Smooth muscle cell of the brain vasculature (primary cell): ENCODE results near the gene GREB1L.
"Not testable (repeated sequence)": the region's sequence is repeated elsewhere in the genome, so short reads cannot be mapped to it uniquely, and the experiment has no call there.

Experiments
- DNase-seq: peaks from one replicate; pipeline ENCODE4 v3.0.0-alpha.2; 2012; ENCODE audit warnings: low read depth, low spot score

The GREB1L gene

DNA sequence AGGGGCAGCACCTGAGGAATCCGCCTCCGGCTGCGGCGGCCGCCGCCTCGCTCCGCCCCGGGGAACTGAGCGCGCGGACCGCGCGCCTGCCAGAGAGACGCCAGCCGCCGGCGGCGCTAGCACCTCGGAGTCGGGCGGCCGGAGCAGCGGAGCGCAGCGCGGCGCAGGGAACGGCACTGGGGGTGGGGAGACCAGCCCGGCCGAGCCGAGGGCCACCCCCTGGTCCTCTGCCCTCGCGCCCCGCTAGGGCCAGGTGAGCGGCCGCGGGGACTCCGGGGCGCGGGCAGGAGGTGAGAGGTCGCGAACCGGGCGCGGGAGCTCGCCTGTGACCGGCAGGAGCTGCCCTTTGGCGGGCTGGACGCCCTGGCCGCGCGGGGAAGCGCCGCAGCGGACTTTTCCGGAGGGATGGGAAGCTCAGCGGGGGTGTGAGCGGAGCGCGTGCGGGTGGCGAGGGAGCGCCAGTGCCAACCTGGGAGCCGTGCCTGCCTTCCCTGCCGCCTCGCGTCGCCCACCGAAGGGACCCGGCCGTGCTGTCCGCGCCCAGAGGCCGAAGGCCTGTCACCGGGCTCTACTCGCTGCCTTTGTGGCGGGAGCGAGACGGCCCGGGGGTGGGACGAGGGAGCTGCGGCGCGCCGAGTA lies at the start of gene GREB1L:
TSS of gene GREB1L (plus strand) at position 92 of the 639 bp plus-strand sequence. CDS start 141,287 bp downstream, outside the sequence.
- DNase-seq, result no peak

DNA sequence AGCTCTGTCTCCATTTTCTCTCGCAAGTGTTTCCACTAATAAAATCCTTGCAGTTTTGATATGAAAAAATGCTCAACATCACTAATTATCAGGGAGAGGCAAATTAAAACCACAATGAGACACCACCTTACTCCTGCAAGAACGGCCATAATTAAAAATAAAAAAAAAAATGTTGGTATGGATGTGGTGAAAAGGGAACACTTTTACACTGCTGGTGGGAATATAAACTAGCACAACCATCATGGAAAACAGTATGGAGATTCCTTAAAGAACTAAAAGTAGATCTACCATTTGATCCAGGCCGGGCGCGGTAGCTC lies 49.8 kb upstream of the GREB1L start:
- no peak for DNase-seq

DNA sequence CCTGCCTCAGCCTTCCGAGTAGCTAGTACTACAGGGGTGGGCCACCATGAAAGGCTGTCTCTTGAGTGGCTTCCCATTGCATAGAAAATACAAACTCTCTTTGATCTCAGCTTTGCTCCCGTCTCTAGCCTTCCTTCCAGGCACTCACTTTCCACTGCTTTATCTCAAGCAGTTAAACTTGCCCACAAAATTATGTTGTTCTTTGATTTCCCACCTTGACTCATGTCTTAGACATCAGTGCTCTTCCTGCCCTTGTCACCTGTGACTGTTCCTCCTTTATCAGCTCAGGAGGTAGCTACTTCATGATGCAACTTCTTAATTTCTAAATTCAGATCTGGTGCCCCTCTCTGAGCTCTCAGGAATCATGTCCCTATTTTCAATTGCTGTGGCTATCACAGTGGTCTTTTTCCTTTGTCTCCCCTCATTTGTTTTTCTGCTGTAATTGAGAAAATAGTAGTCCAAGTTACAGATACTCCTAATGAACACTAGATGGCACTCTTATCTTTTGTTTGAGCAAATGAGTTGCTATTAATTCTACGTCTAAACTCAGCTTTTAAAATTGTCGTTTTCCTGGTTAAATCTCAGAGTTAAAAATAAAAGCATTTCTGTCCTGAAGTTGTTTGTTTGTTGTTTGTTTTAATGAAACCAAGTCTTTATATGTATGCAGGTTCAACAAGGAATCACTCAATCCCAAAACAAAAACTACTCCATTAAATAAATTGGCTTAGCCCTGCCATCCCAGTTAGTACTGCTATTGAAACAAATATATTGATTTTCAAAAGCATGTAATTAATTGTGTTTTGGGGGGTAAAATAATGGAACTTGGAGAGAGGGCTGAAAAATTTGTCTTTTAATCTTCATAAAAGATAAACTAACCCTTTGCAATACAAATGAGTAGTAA lies 46.9 kb upstream of the GREB1L start:
- DNase-seq, result no peak

DNA sequence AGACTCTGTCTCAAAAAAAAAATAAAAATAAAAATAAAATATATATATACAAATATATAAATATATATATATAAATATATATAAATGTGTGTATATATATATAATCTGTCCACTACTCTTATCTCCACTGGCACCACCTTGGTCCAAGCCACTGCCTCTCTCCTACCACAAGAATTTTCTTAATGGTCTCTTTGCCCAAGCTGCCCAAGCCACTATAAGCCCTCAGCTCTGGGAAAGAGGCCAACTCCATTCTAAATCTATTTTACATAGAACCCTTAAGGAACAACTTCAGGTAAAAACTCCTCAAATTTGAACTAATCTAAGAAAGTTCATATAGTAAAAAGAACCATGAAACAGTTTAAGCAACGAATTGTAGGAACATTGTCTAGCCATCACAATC lies 45.6 kb upstream of the GREB1L start:
- DNase-seq, result no peak

DNA sequence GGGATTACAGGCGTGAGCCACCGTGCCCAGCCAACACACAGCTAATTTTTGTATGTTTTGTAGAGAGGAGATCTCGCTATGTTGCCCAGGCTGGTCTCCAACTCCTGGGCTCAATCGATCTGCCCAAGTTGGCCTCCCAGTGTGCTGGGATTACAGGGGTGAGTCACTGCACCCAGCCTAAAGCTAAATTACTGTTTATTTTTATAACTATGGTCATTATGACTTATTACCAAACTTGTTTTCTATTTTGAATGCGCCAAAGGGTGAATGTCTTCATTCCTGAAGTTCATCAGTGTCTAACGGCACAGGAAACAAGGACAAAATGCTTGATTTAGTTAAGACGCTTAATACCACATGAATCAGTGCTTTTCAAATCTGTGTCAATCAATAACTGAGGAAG lies 38.9 kb upstream of the GREB1L start:
- no peak for DNase-seq

DNA sequence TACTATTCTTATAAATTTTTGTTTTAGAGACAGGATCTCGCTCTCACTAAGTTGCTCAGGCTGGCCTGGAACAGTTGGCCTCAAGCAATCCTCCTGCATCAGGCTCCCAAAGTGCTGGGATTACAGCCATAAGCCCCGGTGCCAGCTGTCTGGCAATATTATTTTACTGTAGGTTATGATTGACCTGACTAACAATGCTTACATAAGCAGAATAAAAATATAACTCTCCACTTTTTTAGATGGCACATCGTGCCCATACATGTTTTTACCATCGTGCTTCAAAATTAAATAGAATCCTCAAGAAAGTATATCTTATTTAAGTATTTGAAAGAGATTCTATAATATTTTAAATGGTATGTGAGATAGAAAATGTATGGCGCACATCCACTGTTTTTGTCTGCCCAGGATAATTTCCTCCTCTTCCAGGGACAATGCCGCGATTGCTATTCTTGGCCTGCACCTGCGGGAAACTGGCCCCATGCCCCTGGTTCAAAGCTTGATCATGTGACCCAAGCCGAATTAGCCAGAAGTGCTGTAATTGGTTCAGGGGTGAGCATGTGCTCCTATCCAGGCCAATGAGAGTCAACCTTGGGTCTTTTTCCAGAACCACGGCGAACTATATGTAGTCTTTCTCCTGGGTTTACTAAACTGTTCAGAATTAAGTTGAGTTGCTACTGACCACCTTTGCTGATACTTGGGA lies 38.3 kb upstream of the GREB1L start:
- no peak for DNase-seq

DNA sequence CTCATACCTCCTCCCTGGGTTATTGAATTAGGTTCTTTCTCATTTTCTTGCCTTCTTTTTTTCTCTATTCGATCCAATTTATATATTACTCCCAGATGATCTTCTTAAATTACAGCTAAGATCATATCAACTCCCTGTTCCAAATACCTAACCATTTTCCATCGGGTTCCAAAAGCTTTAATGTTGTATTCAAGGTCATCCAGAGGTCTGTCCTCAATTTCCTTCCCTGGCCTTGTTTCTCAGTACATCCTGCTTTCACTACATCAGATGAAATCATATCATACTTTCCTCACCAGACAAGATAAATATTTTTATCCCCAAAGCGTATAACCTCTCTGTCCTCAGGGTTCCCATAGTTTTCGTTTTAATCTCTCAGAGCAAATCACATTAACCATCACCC lies 36.3 kb upstream of the GREB1L start:
- no peak for DNase-seq

DNA sequence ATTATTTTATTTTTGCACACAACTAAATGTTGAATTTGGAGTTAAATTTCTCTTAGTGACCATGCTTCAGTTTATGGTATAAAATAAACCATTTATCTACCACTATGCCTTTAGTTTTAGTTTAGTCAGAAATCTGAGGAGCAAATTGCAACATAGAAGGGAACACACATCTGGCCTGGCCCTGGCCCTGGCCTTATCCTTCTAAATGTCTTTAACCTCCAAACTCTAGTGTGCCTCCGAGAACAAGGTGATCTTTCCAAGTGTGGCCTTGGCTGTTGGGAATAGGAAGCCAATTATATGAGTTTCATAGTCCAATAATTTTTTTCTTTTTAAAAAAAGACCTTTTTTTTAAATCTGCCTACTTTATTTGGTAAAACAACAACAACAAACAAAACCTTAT lies 31.8 kb upstream of the GREB1L start:
- DNase-seq, result no peak

DNA sequence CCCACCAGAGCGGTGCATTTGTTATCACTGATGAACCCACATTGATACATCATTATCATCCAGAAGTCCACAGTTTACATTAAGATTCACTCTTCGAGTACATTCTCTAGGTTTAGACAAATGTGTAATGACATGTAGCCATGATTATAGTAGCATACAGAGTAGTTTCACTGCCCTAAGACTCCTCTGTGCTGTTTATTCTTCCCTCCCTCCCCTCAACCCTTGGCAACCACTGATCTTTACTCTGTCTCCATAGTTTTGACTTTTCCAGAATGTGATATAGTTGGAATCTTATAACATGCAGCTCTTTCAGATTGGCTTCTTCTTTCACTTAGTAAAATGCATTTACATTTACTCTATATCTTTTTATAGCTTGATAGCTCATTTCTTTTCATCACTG lies 31.2 kb upstream of the GREB1L start:
- DNase-seq, result no peak

DNA sequence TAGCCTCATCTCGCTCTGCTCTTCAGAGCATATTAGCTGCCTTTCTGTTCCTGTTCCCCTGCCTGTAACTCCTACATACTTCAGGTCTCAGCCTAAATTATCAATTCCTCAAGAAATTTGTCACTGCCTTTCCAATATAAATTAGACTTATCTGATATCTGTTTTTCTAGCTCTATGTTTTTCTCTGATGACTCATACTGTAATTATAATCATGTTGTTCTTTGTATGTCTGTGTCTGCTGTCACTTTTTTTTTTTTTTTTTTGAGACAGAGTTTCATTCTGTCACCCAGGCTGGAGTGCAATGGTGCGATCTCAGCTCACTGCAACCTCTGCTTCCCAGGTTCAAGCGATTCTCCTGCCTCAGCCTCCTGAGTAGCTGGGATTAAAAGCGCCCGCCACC lies 27.6 kb upstream of the GREB1L start:
- not testable (repeated sequence) for DNase-seq

DNA sequence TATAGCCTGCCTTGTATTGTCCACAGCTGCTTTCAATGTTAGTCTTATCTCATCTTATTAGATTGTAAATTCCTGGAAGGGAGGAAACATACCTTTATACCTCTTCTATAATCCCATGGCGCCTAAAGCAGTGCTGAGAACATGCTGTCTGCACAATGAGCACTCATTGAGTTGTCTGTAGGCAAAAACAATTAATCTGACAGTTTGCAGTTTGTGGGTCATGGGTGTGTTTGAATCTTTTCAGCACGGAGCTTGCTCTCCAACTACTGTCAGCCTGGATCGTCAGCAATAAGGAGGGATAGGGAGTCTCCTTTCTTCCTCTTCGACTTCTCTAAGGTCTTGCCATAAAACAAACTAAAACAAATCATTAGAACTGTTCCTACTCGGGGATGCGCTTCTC lies 26.5 kb upstream of the GREB1L start:
- DNase-seq, result no peak

DNA sequence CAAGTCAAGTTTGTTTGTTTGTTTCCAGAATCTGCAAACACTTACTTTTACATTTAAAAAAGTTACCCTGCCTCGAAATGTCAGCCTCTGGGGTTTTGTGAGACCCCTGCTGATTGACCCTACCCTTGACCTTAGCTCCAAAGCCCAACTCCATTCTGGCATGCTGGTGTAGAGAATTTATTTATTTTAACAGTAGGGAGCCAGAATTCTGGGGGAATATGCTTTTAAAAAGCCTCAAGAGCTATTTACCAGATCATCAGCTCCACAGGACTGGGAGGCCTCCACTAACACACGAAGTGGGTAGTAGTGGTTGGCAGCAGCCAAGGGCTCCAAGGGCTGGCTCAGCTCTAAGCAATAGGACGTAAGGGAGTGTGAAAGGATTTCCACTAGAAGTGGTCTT lies 23.2 kb upstream of the GREB1L start:
- DNase-seq, result peak; percentile 51

DNA sequence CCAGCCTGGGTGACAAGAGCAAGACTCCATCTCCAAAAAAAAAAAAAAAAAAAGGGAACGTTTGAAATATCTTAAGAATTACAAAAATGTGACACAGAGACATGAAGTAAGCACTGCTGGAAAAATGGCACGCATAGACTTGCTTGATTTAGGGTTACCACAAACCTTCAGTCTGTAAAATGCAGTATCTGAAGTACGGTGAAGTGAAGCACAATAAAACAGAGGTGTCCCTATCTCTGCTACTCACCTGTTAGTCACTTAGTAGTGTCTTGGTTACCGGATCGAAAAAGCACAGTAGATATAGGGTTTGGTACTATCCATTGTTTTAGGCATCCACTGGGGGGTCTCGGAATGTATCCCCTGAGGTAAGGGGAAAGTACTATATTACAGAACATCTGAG lies 11.6 kb upstream of the GREB1L start:
- DNase-seq, result no peak

DNA sequence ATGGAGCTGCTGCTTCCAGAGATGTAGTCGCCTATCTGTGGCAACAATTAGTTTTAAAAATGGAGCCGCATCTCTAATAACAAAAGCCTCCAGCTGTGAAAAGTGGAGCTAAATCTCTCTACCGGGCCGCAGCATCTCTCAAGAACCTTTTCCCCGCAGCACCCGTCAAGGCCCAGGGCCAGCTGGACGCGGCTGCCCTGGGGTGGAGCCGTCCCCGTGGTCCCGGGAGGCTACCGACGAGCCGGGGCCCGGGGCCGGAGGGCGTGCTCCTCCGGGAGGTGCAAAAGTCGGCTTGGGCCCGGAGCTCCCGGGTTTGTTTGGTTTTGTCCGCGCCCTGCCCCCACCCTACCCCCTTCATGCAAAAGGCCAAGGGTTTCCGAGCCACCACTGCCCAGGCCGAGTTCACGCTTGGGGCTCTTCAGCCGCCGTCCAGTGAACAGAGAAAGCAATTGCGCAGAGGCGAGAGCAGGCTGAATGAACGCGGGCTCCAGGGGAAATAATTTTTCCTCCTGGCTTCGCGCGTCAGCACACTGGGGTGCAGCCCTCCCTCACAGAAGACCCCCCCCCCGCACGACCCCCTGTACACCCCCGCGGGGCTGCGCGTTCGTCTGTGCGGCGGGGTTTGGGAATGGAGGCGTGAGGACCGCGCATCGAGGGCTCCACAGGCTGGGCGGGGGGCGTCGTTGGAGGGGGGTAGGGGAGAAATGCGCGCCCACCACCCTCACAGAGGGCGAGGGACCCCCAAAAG lies 557 bp upstream of the GREB1L start:
- no peak for DNase-seq

DNA sequence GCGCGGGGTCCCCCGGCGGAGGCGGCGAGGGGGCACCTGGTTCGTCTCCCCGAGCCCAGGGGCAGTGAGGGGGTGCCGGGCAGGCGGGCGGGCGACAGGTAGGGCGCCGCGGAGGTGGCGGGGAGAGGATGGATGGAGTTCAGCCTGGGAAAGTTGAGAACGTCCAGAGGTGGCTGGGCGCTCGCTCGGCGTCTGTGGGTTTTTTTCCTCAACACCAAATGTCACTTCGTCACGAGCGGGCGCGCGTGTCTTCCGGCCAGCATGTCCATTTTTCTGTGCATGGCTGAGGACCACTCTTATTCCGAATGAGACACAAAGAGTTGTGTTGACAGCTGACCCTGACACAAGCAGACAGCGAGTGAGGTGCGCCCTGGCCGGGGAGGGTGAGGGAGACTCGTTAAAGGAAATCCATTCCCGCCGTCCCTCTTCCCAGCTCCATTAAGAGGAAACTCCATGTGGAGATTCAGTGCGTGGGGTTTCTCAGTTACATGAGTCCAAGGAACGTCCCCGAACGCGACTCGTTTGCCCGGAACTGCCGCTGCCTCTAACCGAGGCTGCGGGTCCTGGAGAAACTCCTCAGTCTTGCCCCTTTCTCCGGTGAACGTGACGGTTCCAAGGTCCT lies 859 bp downstream of the GREB1L start:
- DNase-seq, result no peak

DNA sequence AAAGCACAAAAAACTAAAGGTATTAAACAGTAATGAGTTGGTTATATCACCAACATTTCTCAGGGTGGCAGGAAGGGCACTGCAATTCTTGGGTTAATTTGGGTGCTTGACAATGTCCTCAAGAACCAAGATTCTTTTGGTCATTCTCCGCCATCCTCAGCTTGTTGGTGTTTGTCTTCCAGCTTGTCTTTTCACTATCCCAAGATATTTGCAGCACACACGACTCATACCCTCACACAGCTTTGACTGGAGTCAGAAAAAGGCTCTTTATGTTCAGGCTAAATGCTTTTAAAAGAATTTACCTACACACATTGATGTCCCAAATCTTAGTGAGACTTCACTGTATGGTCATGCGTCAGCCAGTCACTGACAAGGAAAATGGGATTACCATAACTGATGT lies 12.5 kb downstream of the GREB1L start:
- DNase-seq, result no peak

DNA sequence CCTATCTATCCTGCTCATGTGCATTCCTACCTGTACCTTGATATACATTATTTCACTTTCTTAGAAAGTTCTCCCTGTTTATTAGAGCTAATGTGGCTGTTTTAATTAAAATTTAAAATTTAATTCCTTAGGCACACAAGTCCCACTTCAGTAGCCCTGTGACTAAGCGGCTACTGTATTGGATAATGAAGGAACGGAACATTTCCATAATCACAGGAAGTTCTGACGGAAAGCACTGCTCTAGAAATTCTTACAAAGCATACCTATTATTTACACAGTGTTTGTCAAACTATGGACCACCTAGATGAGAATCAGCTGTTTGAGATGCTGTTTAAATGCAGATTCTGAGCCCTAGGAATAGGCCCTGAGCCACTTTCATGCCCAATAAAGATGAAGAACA lies 13.2 kb downstream of the GREB1L start:
- no peak for DNase-seq

DNA sequence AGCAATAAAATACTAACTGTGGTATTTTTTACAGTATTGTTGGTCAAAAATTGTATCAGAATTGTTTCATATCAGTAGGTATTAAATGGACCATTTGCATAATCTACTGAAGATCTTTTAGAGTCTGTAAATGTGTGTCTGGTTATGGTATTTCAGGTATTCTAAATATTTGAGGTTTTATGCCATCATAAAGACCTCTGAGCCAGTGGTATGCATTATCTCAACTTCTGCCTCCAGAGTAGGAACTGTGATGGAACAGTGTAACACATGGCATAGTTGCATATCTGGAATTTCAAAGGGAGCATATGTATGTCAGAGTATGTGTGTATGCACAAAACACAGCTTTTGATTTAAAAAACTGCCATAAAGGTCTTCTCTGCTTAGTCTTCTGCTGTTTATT lies 15.4 kb downstream of the GREB1L start:
- DNase-seq, result no peak

DNA sequence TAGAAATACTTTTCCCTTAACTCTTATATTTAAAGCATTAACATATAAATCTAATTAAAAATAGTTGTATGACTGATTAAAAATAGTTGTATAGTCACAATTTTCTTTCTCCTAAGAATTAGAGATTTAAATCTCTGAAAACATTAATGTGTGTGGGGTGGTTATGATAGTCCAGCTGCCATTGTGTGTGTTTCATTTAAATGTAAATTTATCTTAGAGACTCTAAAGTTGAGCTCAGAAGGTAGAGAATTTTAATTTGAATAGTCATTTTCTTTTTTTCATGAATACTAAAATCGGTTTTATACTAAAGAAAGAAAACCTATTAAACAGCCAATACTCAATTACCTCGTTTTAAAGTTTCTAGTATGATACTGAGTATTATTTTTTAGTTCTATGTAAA lies 18.6 kb downstream of the GREB1L start:
- DNase-seq, result no peak

DNA sequence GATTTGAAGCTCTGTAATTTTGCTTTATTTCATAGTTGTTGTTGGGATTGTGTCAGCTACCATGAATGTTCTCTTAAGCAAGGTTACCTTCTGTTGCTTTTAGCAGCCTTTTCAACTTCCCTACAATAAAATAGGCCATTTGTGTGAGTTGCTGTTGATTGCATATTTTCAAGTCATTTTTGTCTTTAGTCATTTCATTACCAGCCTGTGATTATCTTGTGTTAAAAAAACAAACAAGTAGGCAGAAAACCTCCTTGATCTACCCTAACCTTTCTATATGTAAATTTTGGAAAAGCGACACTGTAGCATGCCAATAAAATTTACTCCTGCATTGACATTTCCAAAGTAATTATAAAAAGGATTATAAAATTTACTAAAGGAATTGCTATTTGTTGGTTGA lies 19.3 kb downstream of the GREB1L start:
- no peak for DNase-seq

DNA sequence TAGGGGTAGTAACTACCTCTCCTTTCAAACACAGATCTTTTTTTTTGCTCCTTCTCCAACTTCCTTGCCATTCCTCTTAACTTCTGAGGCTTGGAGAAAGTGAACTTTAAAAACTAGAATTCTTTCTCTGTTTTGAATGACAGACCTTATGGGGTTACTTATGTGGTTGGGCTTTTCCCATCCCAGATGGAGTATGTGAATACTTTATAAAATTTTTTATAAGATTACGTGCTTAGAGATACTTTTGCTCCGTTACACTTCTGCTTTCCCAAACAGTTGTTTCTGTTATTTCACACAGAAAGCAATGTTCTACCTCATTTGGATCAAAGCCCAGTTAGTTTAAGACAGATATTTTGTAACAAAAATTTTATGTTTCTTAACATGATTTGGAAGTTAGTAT lies 20.2 kb downstream of the GREB1L start:
- DNase-seq, result no peak

DNA sequence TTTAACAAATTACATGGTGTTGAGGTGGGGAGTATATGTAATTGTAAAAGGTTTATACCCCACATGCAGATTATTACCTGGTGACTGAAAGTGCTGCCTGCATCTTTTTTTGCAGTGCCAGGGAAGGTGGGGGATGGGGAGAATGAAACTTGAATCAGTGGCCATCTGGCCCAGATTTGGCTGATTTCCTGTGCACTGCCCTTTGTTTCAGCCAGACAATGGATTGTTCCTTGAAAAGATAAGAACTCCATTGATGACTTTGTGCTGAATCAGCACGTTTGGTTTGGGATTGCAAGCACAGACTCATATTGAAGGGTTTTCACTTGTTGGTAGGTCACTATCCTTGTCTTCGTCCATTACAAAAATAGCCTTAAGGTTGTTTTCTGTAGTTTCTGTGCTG lies 20.9 kb downstream of the GREB1L start:
- DNase-seq, result no peak
